SK-N-SH (cell line): ENCODE results near the gene GAL3ST3. TPM values are rescaled to one million over a fixed set of nuclear protein-coding genes. Genes with fewer than 3 reads are reported as not detected.

ENCODE experiments used
- CTCF ChIA-PET: fragments of 300-600, 350-600 bp; formaldehyde crosslinking; extraction: SDS; loops from one replicate; lab custom pipeline; 2021; lab: Yijun Ruan, JAX
- POLR2A ChIA-PET: fragments of 350-600 bp; sonication (Branson Sonifier 250); formaldehyde crosslinking; extraction: SDS; loops from one replicate; lab custom pipeline; 2020; ENCODE audit warnings: antibody characterized with exemption, inconsistent platforms; lab: Yijun Ruan, JAX
- DNase-seq: peaks from one replicate; pipeline ENCODE4 v3.0.0; 2012
- H2AFZ ChIP-seq: fragments of 200-600 bp; sonication (generic); 2 replicates; pipeline ENCODE4 v1.8.1; 2016; ENCODE audit warnings: antibody characterized with exemption, mild to moderate bottlenecking, low read depth
- H3F3A ChIP-seq: fragments of 200-600 bp; sonication (generic); replicated peaks from 2 replicates; pipeline ENCODE3; 2016; ENCODE audit warnings: antibody characterized with exemption, mild to moderate bottlenecking; ENCODE audit not compliant: insufficient read depth
- H3K27ac ChIP-seq, 2 experiments: fragments of 200-500 bp in 1 of 2; fragments of 200-600 bp in 1 of 2; sonication (Bioruptor generic) in 1 of 2; sonication (generic), shearing (Covaris generic) in 1 of 2; 2 replicates each; pipeline versions ENCODE4 v1.5.1 to v1.6.1; 2014 to 2016; ENCODE audit warnings: low read depth in 2 of 2, inconsistent platforms in 1 of 2, low read length in 1 of 2, mild to moderate bottlenecking in 1 of 2, mixed read lengths in 1 of 2
- H3K27me3 ChIP-seq: fragments of 200-600 bp; sonication (generic), shearing (Covaris generic); 2 replicates; pipeline ENCODE4 v1.6.1; 2016; ENCODE audit warnings: mixed run types; ENCODE audit not compliant: insufficient read depth
- H3K36me3 ChIP-seq, 2 experiments: fragments of 200-500 bp in 1 of 2; fragments of 200-600 bp in 1 of 2; sonication (Bioruptor generic) in 1 of 2; sonication (generic) in 1 of 2; replicated peaks in 1 of 2; 2 replicates each; pipeline versions ENCODE3 to v1.5.1; 2014 to 2016; ENCODE audit warnings: low read length in 1 of 2, mild to moderate bottlenecking in 1 of 2; ENCODE audit not compliant: insufficient read depth in 2 of 2, control insufficient read depth in 1 of 2
- H3K4me1 ChIP-seq, 2 experiments: fragments of 200-500 bp in 1 of 2; fragments of 200-600 bp in 1 of 2; sonication (Bioruptor generic) in 1 of 2; sonication (generic), shearing (Covaris generic) in 1 of 2; 2 replicates each; pipeline versions ENCODE4 v1.5.1 to v1.6.1; 2014 to 2016; ENCODE audit warnings: low read depth in 1 of 2, low read length in 1 of 2, mixed run types in 1 of 2; ENCODE audit not compliant: insufficient read depth in 2 of 2, control insufficient read depth in 1 of 2
- H3K4me2 ChIP-seq: fragments of 200-600 bp; sonication (generic), shearing (Covaris generic); 2 replicates; pipeline ENCODE4 v1.6.1; 2017; ENCODE audit warnings: mixed run types
- H3K4me3 ChIP-seq, 2 experiments: fragments of 200-500 bp in 1 of 2; fragments of 200-600 bp in 1 of 2; sonication (Bioruptor generic) in 1 of 2; sonication (generic), shearing (Covaris generic) in 1 of 2; 2 replicates each; pipeline versions ENCODE4 v1.5.1 to v1.8.1; 2014 to 2016; ENCODE audit warnings: low read depth in 2 of 2, inconsistent platforms in 1 of 2, low read length in 1 of 2, mild to moderate bottlenecking in 1 of 2, mixed read lengths in 1 of 2, moderate library complexity in 1 of 2
- H3K79me2 ChIP-seq: fragments of 200-600 bp; sonication (generic); 2 replicates; pipeline ENCODE4 v1.8.1; 2017; ENCODE audit warnings: mild to moderate bottlenecking; ENCODE audit not compliant: insufficient read depth
- H3K9ac ChIP-seq: fragments of 200-600 bp; sonication (generic); 2 replicates; pipeline ENCODE4 v1.6.1; 2017; ENCODE audit warnings: mixed run types
- H3K9me2 ChIP-seq: fragments of 200-600 bp; sonication (generic); 2 replicates; pipeline ENCODE4 v1.6.1; 2017; ENCODE audit warnings: mixed run types
- H3K9me3 ChIP-seq: fragments of 200-600 bp; sonication (generic); 2 replicates; pipeline ENCODE4 v1.6.1; 2017; ENCODE audit warnings: mixed run types, mild to moderate bottlenecking, moderate library complexity
- H4K20me1 ChIP-seq: fragments of 200-600 bp; sonication (generic); 2 replicates; pipeline ENCODE4 v1.6.1; 2017; ENCODE audit warnings: mild to moderate bottlenecking, mixed run types; ENCODE audit not compliant: insufficient read depth
- IRF3 ChIP-seq: fragments of 150-350 bp; IDR thresholded peaks from 2 replicates; pipeline ENCODE4 v1.6.1; 2016; ENCODE audit warnings: mild to moderate bottlenecking, low read depth, low read length
- RAD21 ChIP-seq: IDR thresholded peaks from 2 replicates; pipeline ENCODE4 v1.6.1; 2012; ENCODE audit warnings: mild to moderate bottlenecking, low read length
- REST ChIP-seq: IDR thresholded peaks from 2 replicates; pipeline ENCODE4 v1.6.1; 2012; ENCODE audit warnings: mild to moderate bottlenecking, low read depth, low read length, moderate library complexity
- RFX5 ChIP-seq: IDR thresholded peaks from 2 replicates; pipeline ENCODE4 v1.6.1; 2012; ENCODE audit warnings: mild to moderate bottlenecking, improper control_type of control experiment, low read length
- TEAD4 ChIP-seq: IDR thresholded peaks from 2 replicates; pipeline ENCODE4 v1.4.0; 2012; ENCODE audit warnings: mild to moderate bottlenecking, borderline replicate concordance; ENCODE audit not compliant: insufficient read depth
- WGBS: methylation state at CpG from one replicate; pipeline ENCODE4 v1.1.6; 2017; ENCODE audit warnings: low lambda C conversion rate; 5-methylcytosine and 5-hydroxymethylcytosine counted together
- polyA plus RNA-seq, 3 experiments: library from polyadenylated mRNA; depleted of rRNA; stranded (reverse); fragments of >200 nt; gene quantifications; 2 replicates each; pipeline ENCODE4 v1.2.3, GENCODE V29; 2012

GAL3ST3 gene
- polyA plus RNA-seq, 1 of the 3 experiments (the other 2 are of a cell fraction), result 3.2 TPM

DNA sequence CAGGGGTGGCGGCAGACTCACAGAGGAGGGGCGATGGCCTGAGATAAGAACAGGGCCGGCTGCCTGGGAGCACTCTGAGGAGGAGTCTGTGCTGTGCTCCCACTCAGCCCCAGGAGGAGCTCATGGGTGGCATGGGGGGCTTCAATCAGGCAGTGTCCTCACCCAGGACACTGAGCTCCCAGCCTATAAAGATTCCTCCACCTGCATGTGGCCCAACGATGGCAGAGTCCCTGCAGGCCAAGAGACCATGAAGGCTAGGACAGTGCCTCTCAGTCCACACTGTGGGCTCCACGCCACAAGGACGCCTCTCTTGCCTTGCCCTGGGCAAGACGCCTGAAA lies 35.2 kb downstream of the GAL3ST3 start:
- no peaks in the 10 kb centered on the region for H3K9me3 ChIP-seq
- 92% methylated on average over 4 of the region's 7 CpGs for WGBS
- H3K9ac ChIP-seq, result no peak overlapping the region
- H3K4me2 ChIP-seq, result no peak overlapping the region
- ChIA-PET POLR2A (no interaction called here), CTCF (interaction anchor here (1.6 to 4.3 kb wide), 4 partner anchors 9 to 54 kb away, joined by 6 to 36 read pairs (median 8); partner anchors contain the start of genes BANF1 and EIF1AD)
- no peaks in the 10 kb centered on the region for H3K36me3 ChIP-seq
- peaks cover 33% of the 10 kb centered on the region for H3F3A ChIP-seq
- no peaks in the 10 kb centered on the region for H3K27me3 ChIP-seq
- H2AFZ ChIP-seq, result no peak overlapping the region
- H3K79me2 ChIP-seq, result peaks cover 20% of the 10 kb centered on the region; the same call in 1 of the 2 replicates
- H3K27ac ChIP-seq, result peak overlapping the region in 1 of 2 experiments; percentile 92; a peak in 1 of 4 replicates
- TF ChIP-seq IRF3, result no peak
- no peak for TF ChIP-seq REST
- TF ChIP-seq, all 33 proteins: peak for 0
- Histone ChIP-seq H4K20me1 (no peaks in the 10 kb centered on the region), H3K4me1 (peaks cover 15 to 29% of the 10 kb centered on the region in 2 experiments; a peak in 3 of 4 replicates), H3K4me3 (no peak overlapping the region), H3K9me2 (no peaks in the 10 kb centered on the region)
- DNase-seq, result no peak

GRCh38 chr11:66012946-66013761 lies 35.8 kb downstream of the GAL3ST3 start:
- H3K9me3 ChIP-seq, result no peaks in the 10 kb centered on the region
- H3K27me3 ChIP-seq, result no peaks in the 10 kb centered on the region
- CTCF ChIA-PET, result interaction anchor here (1.6 to 4.3 kb wide), 4 partner anchors 10 to 55 kb away, joined by 6 to 36 read pairs (median 8); partner anchors contain the start of genes BANF1 and EIF1AD
- no peak overlapping the region for H3K9ac ChIP-seq
- no peaks in the 10 kb centered on the region for H4K20me1 ChIP-seq
- 0 out of 4 replicates have a peak overlapping the region, but pooled peaks of 1 of the 2 experiments have one; percentile 92 for H3K27ac ChIP-seq
- H3F3A ChIP-seq, result peaks cover 36% of the 10 kb centered on the region
- TF ChIP-seq RFX5 (no peak), TEAD4 (no peak), REST (peak; percentile 85), RAD21 (no peak)
- POLR2A ChIA-PET, result no interaction called here
- H3K4me1 ChIP-seq, result peaks cover 15 to 29% of the 10 kb centered on the region in 2 experiments; a peak in 3 of 4 replicates
- H3K9me2 ChIP-seq, result no peaks in the 10 kb centered on the region
- WGBS, result 83% methylated on average over 9 of the region's 12 CpGs
- H3K36me3 ChIP-seq, result no peaks in the 10 kb centered on the region
- no peak for DNase-seq
- no peak overlapping the region for H3K4me3 ChIP-seq
- no peak overlapping the region for H3K4me2 ChIP-seq
- no peak overlapping the region for H2AFZ ChIP-seq
- peaks cover 15% of the 10 kb centered on the region; the same call in 1 of the 2 replicates for H3K79me2 ChIP-seq
